CD4-positive, CD25-positive, alpha-beta regulatory T cell (primary cell): ENCODE results near the gene PKDCC. TPM values are rescaled to one million over a fixed set of nuclear protein-coding genes. Genes with fewer than 3 reads are reported as not detected.

ENCODE experiments used
- ATAC-seq, 2 donors: fragments of 150-1000 bp; cut with Tn5 transposase; one replicate each; pipeline ENCODE4 v1.10.0; 2021; ENCODE audit warnings: low read depth in 2 of 2, moderate number of reproducible peaks in 2 of 2, moderate library complexity in 1 of 2
- DNase-seq, 3 donors: peaks; one replicate each; pipeline versions ENCODE4 v3.0.0 to v3.0.0-alpha.2; 2012 to 2022; ENCODE audit warnings: mixed read lengths in 1 of 3
- H3K27ac ChIP-seq: one replicate; pipeline ENCODE4 v1.7.0; 2013; ENCODE audit warnings: mild to moderate bottlenecking, low read length; ENCODE audit not compliant: insufficient read depth, poor library complexity, severe bottlenecking
- H3K27me3 ChIP-seq: one replicate; pipeline ENCODE4 v1.7.0; 2013; ENCODE audit warnings: low read length; ENCODE audit not compliant: control insufficient read depth, insufficient read depth
- H3K36me3 ChIP-seq: one replicate; pipeline ENCODE4 v1.7.0; 2013; ENCODE audit warnings: mild to moderate bottlenecking, low read length, moderate library complexity; ENCODE audit not compliant: control insufficient read depth, insufficient read depth
- H3K4me1 ChIP-seq: 2 replicates; pipeline ENCODE4 v1.7.0; 2013; ENCODE audit warnings: mild to moderate bottlenecking, low read length; ENCODE audit not compliant: insufficient read depth, control insufficient read depth, poor library complexity, severe bottlenecking
- H3K4me3 ChIP-seq: one replicate; pipeline ENCODE4 v1.7.0; 2013; ENCODE audit warnings: low read depth, mild to moderate bottlenecking, low read length, moderate library complexity
- H3K9me3 ChIP-seq, 2 experiments: 1 replicate in 1 of 2; 2 replicates in 1 of 2; pipeline ENCODE4 v1.7.0; 2013; ENCODE audit warnings: low read length in 2 of 2, mild to moderate bottlenecking in 1 of 2, moderate library complexity in 1 of 2; ENCODE audit not compliant: control insufficient read depth in 2 of 2
- H3K27ac Mint-ChIP-seq, 3 donors: one replicate each; pipeline ENCODE4 v1.8.0; 2020 to 2022; ENCODE audit warnings: mild to moderate bottlenecking in 3 of 3, mixed read lengths in 3 of 3, moderate library complexity in 2 of 3
- H3K27me3 Mint-ChIP-seq: one replicate; pipeline ENCODE4 v1.8.0; 2022; ENCODE audit warnings: mild to moderate bottlenecking, mixed read lengths
- H3K36me3 Mint-ChIP-seq: one replicate; pipeline ENCODE4 v1.8.0; 2020; ENCODE audit warnings: mixed read lengths
- H3K4me1 Mint-ChIP-seq, 4 donors: one replicate each; pipeline ENCODE4 v1.8.0; 2020 to 2022; ENCODE audit warnings: mixed read lengths in 4 of 4, mild to moderate bottlenecking in 1 of 4
- H3K4me3 Mint-ChIP-seq, 4 donors: one replicate each; pipeline ENCODE4 v1.8.0; 2020 to 2022; ENCODE audit warnings: mild to moderate bottlenecking in 4 of 4, mixed read lengths in 4 of 4, moderate library complexity in 3 of 4
- H3K9me3 Mint-ChIP-seq, 7 donors: one replicate each; pipeline ENCODE4 v1.8.0; 2020 to 2022; ENCODE audit warnings: mixed read lengths in 7 of 7, mild to moderate bottlenecking in 3 of 7, moderate library complexity in 2 of 7
- polyA plus RNA-seq, 4 donors: library from polyadenylated mRNA; unstranded; fragments of 300-500 nt; fragmentation: Illumina TruSeq; gene quantifications; one replicate each; pipeline ENCODE4 v1.2.3, GENCODE V29; 2021
- total RNA-seq: library from RNA; stranded (reverse); gene quantifications from one replicate; pipeline ENCODE4 v1.2.3, GENCODE V29; 2022

PKDCC gene
- total and polyA plus RNA-seq, 5 donors from 2014 or later: not detected

- no peak for ATAC-seq
- Histone ChIP-seq H3K4me3 (no peak overlapping the region), H3K27ac (no peak overlapping the region), H3K4me1 (peaks cover 10% of the 10 kb centered on the region), H3K36me3 (no peaks in the 10 kb centered on the region), H3K27me3 (peaks cover 21% of the 10 kb centered on the region), H3K9me3 (no peaks in the 10 kb centered on the region)
- H3K27ac Mint-ChIP-seq: no peak overlapping the region
- peaks cover 79% of the 10 kb centered on the region for H3K27me3 Mint-ChIP-seq
- no peak for DNase-seq
- no peaks in the 10 kb centered on the region for H3K36me3 Mint-ChIP-seq
- peaks cover 0 to 10% (median 2%) of the 10 kb centered on the region in 4 donors for H3K4me1 Mint-ChIP-seq
- peak overlapping the region in 3 of 4 donors; percentile 52 to 79 (median 58) for H3K4me3 Mint-ChIP-seq
- peaks cover 0 to 5% (median 0%) of the 10 kb centered on the region in 7 donors for H3K9me3 Mint-ChIP-seq
These were observed 1.7 kb upstream of the PKDCC start for GRCh38 chr2:42045848-42046748.

- no peaks in the 10 kb centered on the region for H3K36me3 ChIP-seq
- Mint-ChIP-seq H3K27ac (no peak overlapping the region), H3K36me3 (no peaks in the 10 kb centered on the region), H3K4me1 (peaks cover 0 to 10% (median 2%) of the 10 kb centered on the region in 4 donors), H3K9me3 (peaks cover 0 to 1% (median 0%) of the 10 kb centered on the region in 7 donors), H3K27me3 (peaks cover 75% of the 10 kb centered on the region), H3K4me3 (peak overlapping the region; percentile 51 to 82 (median 75))
- peaks cover 21% of the 10 kb centered on the region for H3K27me3 ChIP-seq
- peaks cover 10% of the 10 kb centered on the region for H3K4me1 ChIP-seq
- H3K27ac ChIP-seq: no peak overlapping the region
- no peak for DNase-seq
- no peaks in the 10 kb centered on the region for H3K9me3 ChIP-seq
- no peak overlapping the region for H3K4me3 ChIP-seq
- ATAC-seq: no peak
These were observed 868 bp upstream of the PKDCC start for GRCh38 chr2:42046819-42047487.

GRCh38 chr2:42048299-42049220, 739 bp downstream of the PKDCC start:
- Histone ChIP-seq H3K9me3 (no peaks in the 10 kb centered on the region), H3K27ac (no peak overlapping the region), H3K4me1 (peaks cover 10% of the 10 kb centered on the region), H3K27me3 (peaks cover 21% of the 10 kb centered on the region), H3K4me3 (no peak overlapping the region), H3K36me3 (no peaks in the 10 kb centered on the region)
- Mint-ChIP-seq H3K36me3 (no peaks in the 10 kb centered on the region), H3K27me3 (peaks cover 61% of the 10 kb centered on the region), H3K9me3 (peaks cover 0 to 1% (median 0%) of the 10 kb centered on the region in 7 donors), H3K27ac (no peak overlapping the region), H3K4me3 (peak overlapping the region in 3 of 4 donors; percentile 41 to 66 (median 56)), H3K4me1 (peaks cover 0 to 10% (median 2%) of the 10 kb centered on the region in 4 donors)
- no peak for ATAC-seq
- DNase-seq: no peak

GRCh38 chr2:42049221-42050009, 1.6 kb downstream of the PKDCC start:
- ATAC-seq (no peak), DNase-seq (no peak)
- Histone ChIP-seq H3K4me3 (no peak overlapping the region), H3K36me3 (no peaks in the 10 kb centered on the region), H3K4me1 (peaks cover 10% of the 10 kb centered on the region), H3K27ac (no peak overlapping the region), H3K9me3 (no peaks in the 10 kb centered on the region), H3K27me3 (peaks cover 19% of the 10 kb centered on the region)
- Mint-ChIP-seq H3K27ac (no peak overlapping the region), H3K27me3 (peaks cover 55% of the 10 kb centered on the region), H3K36me3 (no peaks in the 10 kb centered on the region), H3K4me1 (peaks cover 0 to 10% (median 2%) of the 10 kb centered on the region in 4 donors), H3K4me3 (peak overlapping the region in 3 of 4 donors; percentile 63 to 74 (median 66)), H3K9me3 (peaks cover 0 to 1% (median 0%) of the 10 kb centered on the region in 7 donors)

GRCh38 chr2:42050010-42050702, 2.3 kb downstream of the PKDCC start:
- H3K9me3 ChIP-seq: no peaks in the 10 kb centered on the region
- no peak overlapping the region for H3K27ac Mint-ChIP-seq
- peak overlapping the region in 3 of 4 donors; percentile 22 to 84 (median 78) for H3K4me3 Mint-ChIP-seq
- no peaks in the 10 kb centered on the region for H3K36me3 Mint-ChIP-seq
- H3K4me1 Mint-ChIP-seq: peaks cover 0 to 10% (median 2%) of the 10 kb centered on the region in 4 donors
- H3K9me3 Mint-ChIP-seq: peaks cover 0 to 1% (median 0%) of the 10 kb centered on the region in 7 donors
- H3K4me3 ChIP-seq: no peak overlapping the region
- H3K27ac ChIP-seq: no peak overlapping the region
- peaks cover 48% of the 10 kb centered on the region for H3K27me3 Mint-ChIP-seq
- no peak for ATAC-seq
- H3K4me1 ChIP-seq: peaks cover 10% of the 10 kb centered on the region
- no peaks in the 10 kb centered on the region for H3K36me3 ChIP-seq
- no peak for DNase-seq
- H3K27me3 ChIP-seq: peaks cover 16% of the 10 kb centered on the region

GRCh38 chr2:42050703-42051542, 3.1 kb downstream of the PKDCC start:
- H3K36me3 Mint-ChIP-seq: no peaks in the 10 kb centered on the region
- H3K27me3 Mint-ChIP-seq: peaks cover 45% of the 10 kb centered on the region

More at GRCh38 chr2:42050703-42051542, 3.1 kb downstream of the PKDCC start:
- Mint-ChIP-seq H3K4me3 (peak overlapping the region in 3 of 4 donors; percentile 22 to 84 (median 48)), H3K9me3 (no peaks in the 10 kb centered on the region), H3K27ac (no peak overlapping the region), H3K4me1 (peaks cover 0 to 10% (median 2%) of the 10 kb centered on the region in 4 donors)
- Histone ChIP-seq H3K27ac (no peak overlapping the region), H3K36me3 (no peaks in the 10 kb centered on the region), H3K4me3 (no peak overlapping the region), H3K9me3 (no peaks in the 10 kb centered on the region), H3K4me1 (peaks cover 10% of the 10 kb centered on the region), H3K27me3 (peaks cover 12% of the 10 kb centered on the region)
- ATAC-seq: no peak
- no peak for DNase-seq
